Activated T-helper 9 cell treated with anti-CD3 and anti-CD28 coated beads, Interleukin-2, amount 50 U/mL, for 16 hours (primary cell): ENCODE results near the gene TRNT1.

Experiments
- DNase-seq: peaks from one replicate; pipeline ENCODE4 v3.0.0-alpha.2; 2020; ENCODE audit warnings: low read depth

Gene TRNT1

DNA sequence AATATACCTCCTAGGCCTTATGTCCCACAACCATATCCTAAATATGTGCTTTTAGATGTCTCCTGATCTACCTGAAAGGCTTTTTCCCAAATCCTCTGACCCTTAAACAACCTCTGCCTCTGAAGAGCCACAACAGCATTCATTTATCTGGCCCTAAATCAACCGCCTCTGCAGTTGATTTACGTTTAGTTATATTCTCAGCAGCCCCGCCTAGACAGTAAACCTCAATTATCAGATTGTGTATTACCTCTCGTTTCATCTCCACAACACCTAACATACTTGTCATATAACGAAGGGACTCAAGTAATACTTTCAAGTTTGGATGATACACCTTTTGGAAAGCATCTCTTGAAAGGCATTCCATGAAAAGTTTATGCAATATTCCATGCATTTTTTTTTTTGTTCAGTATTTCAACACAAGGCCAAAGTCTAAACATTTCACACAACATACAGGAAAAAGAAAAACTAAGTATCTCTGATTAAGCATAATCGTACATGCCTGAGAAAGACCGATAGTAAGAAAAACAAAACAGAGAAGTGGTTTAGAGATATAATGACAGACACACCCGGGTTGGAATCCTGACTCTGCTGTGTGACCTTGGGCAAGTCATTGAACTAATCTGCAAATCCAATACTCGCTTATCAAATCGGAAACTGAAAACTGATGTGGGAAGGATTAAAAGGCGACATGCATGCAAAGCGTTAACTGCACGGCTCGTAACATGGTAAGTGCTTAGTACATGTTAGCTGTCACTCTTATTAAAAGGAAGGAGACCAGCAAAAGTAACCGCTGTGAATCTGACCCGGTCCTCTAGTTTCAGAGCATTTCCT lies 52.0 kb downstream of the TRNT1 start:
- DNase-seq = no peak

DNA sequence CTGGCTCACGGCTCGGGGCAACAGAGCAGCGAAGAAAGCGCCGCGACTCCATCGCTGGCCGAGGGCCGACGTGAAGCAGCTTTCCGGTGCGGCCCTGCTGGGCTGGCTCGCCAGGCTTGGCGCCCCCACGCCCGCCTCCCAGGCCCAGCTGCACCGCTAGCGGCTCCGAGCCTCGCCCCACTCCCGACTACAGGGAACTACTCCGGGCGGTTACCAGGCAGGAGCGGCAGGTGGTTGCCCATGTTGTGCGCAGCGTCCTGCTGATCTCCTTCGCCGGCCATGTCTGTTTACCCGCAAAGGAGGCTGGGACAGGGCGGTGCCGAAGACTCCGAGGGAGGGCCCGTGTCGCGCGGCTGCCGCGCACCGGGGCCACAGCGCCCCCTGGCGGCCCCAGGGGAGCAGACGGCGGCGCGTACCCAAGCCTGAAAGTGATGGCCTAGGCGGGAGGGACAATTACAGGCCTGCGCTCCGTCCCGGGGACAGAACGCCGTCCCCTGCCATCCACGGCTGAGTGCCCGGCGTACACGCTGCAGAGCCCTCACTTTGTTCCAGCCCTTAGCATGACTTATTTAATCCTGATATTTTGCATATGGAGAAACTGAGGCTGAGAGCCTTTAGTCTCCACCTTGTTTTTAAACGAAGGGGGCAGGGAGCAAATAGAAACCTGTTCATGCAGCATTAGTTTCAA lies 52.8 kb downstream of the TRNT1 start, which contains the start of gene CRBN:
CRBN (minus strand) TSS at position 285 of the 688 bp plus-strand sequence; CDS start at position 281, 4 bp downstream.
- DNase-seq = peak; percentile 84

DNA sequence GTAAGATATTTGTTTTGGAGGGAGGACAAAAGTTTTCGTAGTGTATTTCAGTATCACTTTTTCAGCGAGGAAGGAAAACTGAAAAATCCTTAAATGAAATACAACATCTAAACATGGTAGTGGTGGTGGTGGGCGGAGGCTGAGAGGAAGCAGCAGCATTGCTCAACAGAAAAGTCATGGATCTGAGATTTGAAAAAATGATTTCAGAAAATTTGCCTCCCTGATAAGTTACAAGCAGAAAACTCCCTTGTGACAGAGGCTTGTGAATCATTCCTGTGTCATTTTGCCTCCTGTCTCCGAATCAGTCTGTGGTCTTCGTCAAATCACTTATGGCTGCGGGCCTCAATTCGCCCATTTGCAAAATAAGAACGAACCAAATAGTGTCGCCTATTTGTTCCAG lies 53.7 kb downstream of the TRNT1 start:
- DNase-seq = no peak

DNA sequence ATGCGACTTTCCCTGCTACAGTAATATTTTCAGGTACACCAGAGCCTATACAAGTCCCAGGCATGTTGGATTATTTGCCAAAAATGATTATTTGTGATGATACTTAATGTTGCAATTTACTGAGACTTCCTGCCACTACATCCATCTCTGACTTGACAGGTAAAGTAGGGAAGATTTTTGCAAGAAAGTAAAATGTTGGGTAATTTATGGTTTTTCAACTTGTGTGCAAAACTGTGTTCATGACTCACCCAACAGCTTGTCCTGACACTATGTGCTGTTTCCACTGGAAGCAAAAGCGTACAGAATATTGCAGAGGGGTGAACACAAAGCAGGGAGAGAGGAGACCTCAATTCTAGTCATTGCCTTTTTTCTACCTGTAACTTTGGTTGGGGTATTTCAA lies 58.1 kb downstream of the TRNT1 start:
- DNase-seq = no peak

DNA sequence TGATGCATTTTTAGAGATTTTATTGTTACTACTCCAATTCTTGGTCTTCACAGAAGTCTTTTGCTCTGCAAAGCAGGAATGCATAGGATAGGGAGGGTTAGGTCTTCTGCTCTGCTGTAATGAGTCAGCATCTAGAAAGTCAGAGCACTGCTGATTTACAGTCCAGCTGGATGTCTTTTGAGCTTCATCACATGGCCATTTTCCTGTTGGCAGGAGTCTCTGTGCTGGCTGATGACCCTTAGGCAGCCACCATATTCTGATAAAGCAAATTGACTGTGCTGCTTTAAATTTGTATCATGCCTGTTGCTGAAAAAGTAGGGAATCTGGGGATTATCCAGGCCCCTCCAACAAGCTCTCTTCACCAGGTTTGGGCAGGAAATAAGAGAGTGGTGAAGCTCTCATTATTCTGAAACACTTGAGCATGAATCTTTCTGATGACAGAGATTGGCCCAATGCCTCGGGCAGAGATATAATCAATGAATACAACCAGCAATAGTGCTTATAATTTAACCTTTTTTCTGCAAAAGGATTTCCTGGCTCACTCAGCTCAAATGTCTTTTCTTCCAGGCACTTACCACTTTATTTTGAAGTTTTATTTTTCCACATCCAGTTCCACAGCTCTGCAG lies 62.5 kb downstream of the TRNT1 start:
- no peak for DNase-seq

DNA sequence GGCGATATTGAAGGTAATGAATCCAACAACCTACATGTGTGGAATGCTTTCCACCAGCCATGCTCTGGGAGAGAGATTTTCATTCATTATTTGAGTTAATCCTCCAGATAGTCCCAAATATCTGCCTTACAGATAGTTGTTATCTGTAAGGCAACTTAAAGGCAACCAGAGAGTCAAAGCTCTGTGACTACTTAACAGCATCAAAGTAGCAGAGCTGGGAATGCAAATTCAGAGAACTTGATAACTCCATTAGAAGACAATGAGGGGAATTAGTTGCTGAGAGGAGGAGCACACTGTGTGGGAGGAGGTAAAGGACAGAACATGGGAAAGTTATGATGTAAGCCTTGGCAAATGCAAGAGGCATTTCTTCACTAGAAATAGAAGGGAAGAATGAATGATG lies 63.2 kb downstream of the TRNT1 start:
- no peak for DNase-seq

DNA sequence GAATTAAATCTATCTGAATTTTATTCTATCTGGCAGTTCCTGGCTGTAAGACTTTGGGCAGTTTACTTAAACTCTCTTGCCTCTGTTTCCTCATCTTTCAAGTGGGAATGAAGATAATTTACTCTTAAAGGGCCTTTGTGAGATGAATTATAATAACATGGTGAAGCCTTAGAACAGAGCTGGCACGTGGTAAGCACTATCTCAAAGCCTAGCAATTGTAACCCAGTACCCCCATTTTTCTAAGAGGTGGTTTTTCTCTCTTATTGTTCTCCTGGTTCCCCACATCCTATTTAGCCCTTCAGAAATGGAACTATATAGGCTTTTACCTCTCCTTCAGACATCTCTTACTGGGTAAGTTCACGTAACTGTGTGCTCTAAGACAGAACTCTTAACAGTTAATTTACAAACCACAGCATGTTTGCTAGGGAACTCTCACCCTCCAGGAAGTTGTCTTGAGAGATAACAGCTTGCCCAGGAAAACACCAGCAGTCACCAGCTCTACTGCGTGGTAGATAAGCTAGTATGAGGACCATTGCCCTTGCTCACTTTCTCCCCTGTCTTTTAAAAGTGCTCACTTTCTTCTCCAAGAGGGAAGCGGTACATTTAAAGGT lies 65.0 kb downstream of the TRNT1 start:
- DNase-seq = no peak

DNA sequence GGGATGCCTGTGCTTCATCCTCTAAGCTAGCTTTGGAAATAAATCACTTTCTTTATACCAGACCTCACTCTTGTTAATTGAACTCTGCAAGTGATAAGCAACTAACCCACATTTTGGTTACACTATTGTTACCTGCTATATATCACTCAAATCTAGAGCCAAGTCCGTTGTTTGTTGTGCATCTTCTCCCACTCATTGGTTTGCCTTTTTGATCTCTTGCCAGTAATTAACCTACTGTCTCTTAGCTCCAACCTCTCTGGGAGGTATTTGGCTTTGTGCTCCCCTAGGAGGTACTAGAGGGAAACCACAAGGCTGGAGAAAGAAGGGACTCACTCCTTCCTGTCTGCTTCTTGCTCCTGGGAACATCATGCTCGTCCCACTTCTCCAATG lies 65.5 kb downstream of the TRNT1 start:
- no peak for DNase-seq

DNA sequence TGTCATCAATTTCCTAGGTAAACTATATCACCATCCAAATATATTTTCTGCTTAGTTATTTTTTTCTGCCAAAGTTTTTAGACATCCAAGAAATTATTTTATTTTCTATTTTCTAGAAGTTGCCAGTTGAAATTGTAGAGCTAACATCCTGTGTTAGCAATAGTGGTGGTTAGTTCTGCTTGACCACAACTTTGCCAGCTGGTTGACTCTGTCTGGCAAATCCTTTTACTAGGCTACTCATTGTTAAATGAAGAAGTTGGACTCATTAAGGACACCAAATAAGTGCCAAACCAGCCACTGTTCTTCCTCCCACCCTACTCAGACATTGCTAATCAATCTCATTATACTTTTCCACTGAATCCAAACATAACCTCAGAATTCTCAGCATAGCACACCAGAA lies 68.1 kb downstream of the TRNT1 start:
- DNase-seq = no peak

DNA sequence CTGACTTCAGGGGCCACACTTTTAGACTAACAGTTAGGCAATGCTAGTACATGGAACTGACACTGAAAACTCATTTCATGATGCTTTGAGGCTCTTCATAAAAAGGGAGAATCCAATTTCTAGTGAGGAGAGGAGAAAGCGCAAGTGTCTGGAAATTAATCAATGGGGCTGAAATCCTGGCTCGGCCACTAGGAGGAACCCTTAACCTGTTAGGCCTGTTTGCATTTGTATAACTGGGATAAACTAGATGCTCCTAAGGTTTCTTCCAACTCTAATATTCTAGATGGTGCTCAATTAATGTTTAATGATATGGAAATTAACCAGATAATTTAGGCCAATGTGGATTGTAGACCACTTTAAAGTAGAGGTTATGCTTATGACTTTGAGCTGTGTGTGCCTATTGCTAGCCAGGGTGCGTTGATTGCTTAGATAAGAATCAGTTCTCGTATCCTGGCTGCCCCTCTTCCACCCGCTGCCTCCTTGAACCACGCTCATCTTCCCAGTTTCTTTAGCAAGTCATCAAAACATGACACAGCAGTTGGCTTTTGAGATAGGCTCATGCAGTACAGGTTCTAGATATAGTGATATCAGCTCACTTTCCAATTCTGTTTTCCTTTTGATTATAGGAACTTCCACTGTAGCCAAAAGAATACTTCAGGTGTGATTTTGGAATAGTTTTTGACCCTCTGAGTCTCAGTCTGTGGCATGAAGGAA lies 69.6 kb downstream of the TRNT1 start:
- DNase-seq = no peak
